ENCODE measurements around the gene RAB3IL1.
"Not testable (repeated sequence)": the region's sequence is repeated elsewhere in the genome, so short reads cannot be mapped to it uniquely, and the experiment has no call there.

The RAB3IL1 gene

DNA sequence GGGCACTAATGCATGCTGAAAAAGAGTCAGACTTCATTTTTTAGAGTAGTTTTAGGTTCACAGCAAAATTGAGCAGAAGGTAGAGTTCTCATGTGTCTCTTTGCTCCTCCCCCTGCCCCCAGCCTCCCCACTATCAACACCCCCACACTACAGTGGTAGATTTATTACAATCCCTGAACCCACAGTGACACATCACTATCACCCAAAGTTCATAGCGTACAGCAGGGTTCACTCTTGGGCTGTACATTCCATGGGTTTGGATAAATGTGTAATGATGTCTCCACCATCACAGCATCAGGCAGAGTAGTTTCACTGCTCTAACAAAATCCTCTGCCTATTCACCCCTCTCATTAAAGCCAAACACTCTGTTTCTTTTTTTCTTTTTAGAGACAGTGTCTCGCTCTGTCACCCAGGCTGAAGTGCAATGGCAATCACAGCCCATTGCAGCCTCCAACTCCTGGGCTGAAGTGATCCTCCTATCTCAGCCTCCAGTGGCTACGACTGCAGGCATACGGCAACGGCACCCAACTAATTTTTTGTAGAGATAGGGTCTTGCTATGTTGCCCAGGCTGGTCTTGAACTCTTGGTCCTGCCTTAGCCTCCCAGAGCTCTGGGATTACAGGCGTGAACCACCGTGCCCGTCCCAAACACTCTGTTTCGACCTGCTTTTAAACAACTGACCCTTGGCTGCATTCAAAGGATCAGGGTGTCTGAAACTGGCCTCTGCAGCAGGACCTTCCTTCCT is 36.9 kb upstream of the RAB3IL1 start:
- FAIRE-seq (no peak), DNase-seq (ENCODE audit: extremely low spot score, insufficient read length, low read depth) (no peak)

DNA sequence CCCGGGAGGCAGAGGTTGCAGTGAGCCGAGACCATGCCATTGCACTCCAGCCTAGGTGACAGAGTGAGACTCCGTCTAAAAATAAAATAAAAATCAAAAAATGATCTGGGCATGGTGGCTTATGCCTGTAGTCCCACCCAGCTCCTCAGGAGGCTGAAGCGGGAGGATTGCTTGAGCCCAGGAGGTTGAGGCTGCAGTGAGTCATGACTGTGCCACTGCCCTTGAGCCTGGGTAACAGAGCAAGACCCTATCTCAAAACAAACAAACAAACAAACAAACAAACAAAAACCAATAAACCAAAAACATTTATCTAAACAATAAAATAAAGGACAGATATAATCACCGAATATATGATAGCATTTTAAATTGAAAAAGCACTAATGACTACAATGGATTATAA is 36.3 kb upstream of the RAB3IL1 start:
- not testable (repeated sequence) for DNase-seq (ENCODE audit: extremely low spot score, insufficient read length, low read depth); FAIRE-seq

DNA sequence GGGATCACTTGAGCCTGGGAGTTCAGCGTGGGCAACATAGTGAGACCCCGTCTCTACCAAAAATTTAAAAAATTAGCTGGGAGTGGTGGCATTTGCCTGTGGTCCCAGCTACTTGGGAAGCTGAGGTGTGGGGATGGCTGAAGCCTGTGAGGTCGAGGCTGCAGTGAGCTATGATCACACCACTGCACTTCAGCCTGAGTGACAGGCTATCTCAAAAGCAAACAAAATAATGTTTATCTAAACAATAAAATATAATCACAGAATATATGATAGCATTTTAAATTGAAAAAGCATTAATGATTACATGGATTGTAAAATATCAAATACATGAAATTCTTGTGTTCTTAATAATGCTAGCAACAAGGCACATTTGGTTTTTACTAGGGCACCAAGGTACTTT is 35.5 kb upstream of the RAB3IL1 start:
- FAIRE-seq (no peak), DNase-seq (ENCODE audit: extremely low spot score, insufficient read length, low read depth) (no peak)

DNA sequence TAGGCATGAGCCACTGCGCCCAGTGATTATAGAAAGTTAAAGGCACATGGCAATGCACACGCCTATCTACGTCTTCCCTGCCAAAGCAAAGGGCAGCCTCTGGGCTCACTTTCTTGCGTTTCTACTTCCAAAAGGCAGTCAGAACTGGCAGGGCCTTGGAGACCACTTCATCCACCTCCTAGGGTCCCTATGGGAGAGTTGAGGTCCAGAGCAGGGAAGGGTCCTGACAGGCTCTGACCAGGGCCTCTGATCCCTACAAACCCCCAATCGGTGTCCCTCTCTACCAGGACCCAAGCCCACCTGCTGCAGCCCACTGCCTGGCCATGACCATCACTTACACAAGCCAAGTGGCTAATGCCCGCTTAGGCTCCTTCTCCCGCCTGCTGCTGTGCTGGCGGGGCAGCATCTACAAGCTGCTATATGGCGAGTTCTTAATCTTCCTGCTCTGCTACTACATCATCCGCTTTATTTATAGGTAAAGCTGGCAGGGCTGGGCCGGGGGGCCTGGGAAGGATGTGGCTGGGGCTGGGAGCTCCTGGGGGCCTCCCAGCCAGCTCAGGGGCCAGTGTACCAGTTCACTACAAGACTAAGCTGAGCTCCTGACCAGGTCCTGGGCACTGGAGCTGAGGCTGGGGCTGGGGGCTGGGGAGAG is 34.2 kb upstream of the RAB3IL1 start:
- FAIRE-seq, result no peak
- DNase-seq (ENCODE audit: extremely low spot score, insufficient read length, low read depth), result no peak

DNA sequence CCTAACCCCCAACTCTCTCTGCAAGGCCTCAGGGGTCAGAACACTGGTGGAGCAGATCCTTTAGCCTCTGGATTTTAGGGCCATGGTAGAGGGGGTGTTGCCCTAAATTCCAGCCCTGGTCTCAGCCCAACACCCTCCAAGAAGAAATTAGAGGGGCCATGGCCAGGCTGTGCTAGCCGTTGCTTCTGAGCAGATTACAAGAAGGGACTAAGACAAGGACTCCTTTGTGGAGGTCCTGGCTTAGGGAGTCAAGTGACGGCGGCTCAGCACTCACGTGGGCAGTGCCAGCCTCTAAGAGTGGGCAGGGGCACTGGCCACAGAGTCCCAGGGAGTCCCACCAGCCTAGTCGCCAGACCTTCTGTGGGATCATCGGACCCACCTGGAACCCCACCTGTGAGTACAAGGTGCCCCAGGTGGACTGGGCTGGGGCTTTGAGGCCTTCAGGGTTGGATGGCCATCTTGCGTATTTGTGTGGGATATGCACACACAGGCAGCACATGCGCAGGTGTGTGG is 32.7 kb upstream of the RAB3IL1 start, which contains the start of gene BEST1:
BEST1 (plus strand) TSS at position 317 of the 513 bp plus-strand sequence. CDS start 1,456 bp downstream, outside the sequence.
- FAIRE-seq (no peak), DNase-seq (ENCODE audit: extremely low spot score, insufficient read length, low read depth) (no peak)

DNA sequence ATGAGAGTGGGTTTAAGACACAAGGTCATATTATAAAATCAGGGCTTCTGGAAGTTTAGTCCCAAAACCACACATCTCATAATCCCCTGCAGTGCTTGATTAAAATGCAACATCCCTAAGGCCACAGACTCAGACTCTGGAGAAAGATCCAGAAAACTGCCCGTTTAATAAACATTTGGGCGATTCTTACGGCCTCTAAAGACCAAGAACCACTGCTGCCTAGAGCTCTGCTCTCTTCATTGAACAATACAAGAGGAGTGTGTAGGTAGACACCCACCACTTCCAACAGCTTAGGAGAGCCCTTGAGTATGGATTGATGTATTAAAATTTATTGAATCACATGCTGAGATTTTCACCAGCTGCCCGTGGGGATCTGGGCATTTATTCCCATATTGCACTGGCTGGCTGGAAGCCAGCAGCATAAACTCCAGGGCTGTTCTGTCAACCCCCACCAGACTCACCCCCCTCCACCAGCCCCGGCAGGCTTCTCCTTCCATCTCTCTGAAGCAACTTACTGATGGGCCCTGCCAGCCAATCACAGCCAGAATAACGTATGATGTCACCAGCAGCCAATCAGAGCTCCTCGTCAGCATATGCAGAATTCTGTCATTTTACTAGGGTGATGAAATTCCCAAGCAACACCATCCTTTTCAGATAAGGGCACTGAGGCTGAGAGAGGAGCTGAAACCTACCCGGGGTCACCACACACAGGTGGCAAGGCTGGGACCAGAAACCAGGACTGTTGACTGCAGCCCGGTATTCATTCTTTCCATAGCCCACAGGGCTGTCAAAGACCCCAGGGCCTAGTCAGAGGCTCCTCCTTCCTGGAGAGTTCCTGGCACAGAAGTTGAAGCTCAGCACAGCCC is 32.0 kb upstream of the RAB3IL1 start:
- FAIRE-seq (no peak), DNase-seq (ENCODE audit: extremely low spot score, insufficient read length, low read depth) (no peak)

DNA sequence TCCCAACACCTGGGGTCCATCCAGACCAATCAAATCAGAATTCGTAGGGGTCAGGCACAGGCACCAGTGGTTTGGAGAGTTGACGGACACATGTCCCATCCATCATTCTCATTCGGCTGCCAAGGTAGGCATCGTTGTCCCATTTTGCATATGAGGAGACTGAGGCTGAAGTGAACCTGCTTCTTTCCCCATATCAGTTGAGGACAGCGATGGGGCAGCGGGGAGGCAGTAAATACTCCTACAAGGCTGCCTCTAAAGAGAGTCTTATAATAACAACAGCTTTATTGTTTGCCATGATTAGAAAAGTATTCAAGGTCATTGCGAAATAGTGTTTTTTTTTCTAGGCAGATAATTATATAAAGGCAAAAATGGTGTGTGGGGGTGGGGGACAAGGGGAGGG is 31.1 kb upstream of the RAB3IL1 start:
- DNase-seq (ENCODE audit: extremely low spot score, insufficient read length, low read depth) (no peak), FAIRE-seq (no peak)

DNA sequence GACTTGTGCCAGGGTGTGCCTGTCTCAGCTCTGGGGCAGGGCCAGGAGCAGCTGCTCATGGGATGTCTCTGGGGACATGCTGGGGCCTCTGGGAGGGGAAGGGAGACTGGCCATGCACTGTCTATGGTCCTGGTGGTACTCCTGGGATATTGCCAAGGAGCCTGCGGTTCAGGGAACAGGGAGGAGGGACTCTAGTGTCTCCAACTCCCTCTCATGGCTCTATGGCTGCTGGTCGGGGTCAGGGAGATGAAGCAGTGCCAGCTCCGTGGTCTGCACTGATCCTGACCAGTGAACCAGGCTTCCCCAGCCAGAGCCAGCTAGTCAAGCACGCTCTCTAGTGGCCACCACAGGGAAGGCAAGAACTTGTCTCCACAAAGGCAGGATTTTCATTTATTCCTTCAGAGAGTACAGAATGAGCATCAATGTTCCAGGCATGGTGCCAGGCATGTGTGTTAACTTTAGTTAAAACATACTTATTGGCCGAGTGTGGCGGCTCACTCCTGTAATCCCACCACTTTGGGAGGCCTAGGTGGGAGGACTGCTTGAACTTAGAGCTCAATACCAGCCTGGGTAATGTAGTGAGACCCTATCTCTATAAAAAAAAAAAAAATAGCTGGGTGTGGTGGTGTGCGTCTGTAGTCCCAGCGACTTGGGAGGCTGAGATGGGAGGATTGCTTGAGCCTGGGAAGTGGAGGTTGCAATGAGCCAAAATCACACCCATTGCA is 30.3 kb upstream of the RAB3IL1 start:
- DNase-seq (ENCODE audit: extremely low spot score, insufficient read length, low read depth) (peak; percentile 72), FAIRE-seq (peak; percentile 72)

DNA sequence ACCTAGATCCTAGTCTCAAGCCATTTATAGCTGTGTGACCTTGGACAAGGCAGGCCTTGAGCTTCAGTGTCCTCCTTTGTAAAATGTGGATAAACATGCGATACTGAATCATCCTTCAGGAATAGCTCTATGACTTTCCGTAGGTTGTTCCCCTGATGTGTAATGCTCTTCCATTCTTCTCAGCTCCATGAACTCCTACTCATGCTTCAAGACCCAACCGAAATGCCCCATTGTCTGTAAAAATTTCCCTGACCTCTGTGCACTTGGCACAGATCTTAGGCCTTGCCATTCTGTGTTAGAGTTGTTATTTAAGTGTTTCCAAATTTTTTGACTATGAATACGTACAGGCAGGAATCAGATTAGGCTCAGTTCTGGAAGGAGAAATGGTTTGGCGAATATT is 29.5 kb upstream of the RAB3IL1 start:
- no peak for FAIRE-seq
- DNase-seq (ENCODE audit: extremely low spot score, insufficient read length, low read depth), result no peak

DNA sequence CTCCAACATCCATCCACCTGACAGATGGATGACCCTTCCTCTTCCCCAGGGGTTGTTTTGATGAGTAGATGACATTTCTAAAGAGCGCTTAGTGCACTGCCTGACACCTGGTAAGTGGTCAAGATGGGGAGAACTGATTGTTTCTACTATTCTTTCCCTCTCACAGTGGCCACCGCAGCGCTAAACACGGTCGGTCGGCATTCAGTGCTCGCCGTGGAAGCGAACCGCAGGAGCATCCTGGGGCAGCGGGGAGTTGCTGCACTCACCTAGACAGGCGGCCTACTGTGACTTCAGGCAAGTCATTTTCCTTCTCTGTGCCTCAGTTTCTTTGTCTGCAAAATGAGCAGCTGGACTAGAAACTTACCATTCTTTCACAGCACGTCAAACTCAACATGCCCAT is 27.8 kb upstream of the RAB3IL1 start:
- DNase-seq (ENCODE audit: extremely low spot score, insufficient read length, low read depth) (no peak), FAIRE-seq (no peak)

DNA sequence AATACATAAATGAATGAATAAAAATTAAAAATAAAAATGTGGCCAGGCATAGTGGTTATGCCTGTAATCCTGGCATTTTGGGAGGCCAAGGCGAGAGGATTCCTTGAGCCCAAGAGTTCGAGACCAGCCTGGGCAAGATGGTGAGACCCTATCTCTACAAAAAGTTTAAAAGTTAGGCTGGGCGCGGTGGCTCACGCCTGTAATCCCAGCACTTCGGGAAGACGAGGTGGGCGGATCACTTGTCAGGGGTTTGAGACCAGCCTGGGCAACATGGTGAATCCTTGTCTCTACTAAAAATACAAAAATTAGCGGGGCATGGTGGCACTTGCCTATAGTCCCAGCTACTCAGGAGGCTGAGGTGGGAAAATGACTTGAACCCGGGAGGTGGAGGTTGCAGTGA is 23.1 kb upstream of the RAB3IL1 start:
- DNase-seq (ENCODE audit: extremely low spot score, insufficient read length, low read depth) (no peak), FAIRE-seq (no peak)

DNA sequence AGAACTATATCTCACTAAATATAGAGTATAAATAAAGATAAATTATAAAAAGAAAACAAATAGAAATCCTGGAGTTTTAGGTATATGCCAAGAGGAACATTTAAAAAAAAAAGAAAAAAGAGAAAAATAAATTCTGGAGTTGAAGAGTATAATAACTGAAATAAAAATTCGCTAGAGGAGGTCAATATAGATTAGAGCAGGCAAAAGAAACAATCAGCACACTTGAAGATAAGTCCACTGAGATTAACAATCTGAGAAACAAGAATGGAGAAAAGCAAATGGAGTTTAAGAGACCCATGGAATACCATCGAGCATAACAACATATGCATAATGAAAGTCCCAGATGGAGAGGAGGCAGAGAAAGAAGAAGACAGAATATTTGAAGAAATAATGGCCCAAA is 18.5 kb upstream of the RAB3IL1 start:
- DNase-seq (ENCODE audit: extremely low spot score, insufficient read length, low read depth) (no peak), FAIRE-seq (no peak)

DNA sequence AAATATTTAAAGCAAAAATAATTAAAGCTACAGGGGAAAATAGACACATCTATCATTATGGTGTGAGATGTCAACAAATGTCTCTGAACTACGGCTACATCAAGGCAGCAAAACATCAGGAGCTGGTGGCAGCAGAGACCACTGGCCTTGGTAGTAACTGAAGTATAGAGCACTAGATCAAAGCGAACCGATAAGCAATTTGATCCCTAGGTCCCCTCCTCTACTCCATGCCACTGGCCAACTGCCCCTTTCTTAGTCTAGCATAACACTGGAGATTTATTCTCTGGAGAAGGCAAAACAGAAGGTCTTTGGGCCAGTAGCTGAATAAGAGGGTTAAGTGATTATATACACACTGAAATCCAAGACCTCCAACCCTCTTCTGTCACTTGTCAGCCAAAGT is 13.6 kb upstream of the RAB3IL1 start:
- FAIRE-seq (no peak), DNase-seq (ENCODE audit: extremely low spot score, insufficient read length, low read depth) (no peak)

DNA sequence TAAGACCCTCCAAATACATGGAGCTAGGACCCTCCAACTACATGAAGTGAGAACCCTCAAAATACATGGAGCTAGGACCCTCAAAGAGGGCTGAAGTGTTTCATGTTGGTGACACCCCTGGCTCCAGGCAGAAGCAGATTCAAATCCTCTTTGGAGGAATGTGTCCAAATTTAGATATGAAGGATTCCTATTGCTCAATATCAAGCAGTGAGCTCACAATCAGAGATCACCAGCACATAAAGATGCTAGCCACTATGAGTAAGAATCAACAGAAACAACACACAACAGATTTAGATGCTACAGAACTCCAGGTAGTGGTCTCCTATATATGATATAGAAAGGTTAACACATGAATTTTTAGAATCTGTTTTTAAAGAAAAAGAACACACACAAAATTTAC is 11.2 kb upstream of the RAB3IL1 start:
- DNase-seq (ENCODE audit: extremely low spot score, insufficient read length, low read depth) (no peak), FAIRE-seq (no peak)

DNA sequence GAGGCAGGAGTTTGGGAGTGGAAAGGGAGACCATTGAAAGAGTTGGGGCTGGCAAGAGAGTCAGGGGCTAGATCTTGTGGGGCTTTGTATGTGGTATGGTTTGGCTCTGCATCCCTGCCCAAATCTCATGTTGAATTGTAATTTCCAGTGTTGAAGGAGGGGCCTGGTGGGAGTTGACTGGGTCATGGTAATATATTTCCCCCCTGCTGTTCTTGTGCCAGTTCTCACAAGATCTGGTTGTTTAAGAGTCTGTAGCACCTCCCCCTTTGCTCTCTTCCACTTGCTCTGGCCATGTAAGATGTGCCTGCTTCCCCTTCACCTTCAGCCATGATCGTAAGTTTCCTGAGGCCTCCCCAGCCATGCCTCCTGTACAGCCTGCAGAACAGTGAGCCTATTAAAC is 10.1 kb upstream of the RAB3IL1 start:
- DNase-seq (ENCODE audit: extremely low spot score, insufficient read length, low read depth) (no peak), FAIRE-seq (no peak)

DNA sequence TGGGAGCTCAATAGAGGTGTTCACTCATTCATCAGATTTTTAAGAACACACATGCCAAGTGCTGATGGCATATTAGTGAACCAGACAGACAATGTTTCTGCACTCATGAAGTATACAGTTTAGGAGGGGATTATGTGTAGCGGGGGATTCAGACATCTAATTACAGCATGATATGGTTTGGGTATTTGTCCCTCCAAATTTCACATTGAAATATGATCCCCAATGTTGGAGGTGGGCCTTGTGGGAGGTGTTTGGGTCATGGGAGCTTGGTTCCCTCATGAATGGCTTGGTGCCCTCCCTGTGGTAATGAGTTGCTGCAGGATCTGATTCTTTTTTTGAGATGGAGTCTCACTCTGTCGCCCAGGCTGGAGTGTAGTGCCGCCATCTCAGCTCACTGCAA is 8.9 kb upstream of the RAB3IL1 start:
- FAIRE-seq, result no peak
- DNase-seq (ENCODE audit: extremely low spot score, insufficient read length, low read depth), result no peak

DNA sequence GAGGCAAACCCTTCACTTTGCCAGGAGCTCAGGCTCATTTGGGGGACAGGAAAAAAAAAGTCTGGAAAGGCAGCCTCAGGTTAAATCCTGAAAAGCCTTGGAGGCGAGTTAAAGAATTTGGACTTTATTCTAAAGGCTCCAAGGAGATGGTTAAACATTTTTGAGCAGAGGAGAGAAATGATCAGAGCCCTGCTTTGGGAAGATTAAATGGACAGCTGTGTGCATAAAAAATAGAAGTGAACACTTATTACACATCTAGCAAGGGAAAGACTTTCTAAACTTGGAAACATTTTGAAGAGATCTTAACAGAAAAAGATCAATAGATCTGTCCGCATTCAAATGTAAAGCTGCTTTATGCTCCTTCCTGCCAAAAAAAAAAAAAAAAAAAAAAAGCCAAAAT is 8.4 kb upstream of the RAB3IL1 start:
- no peak for FAIRE-seq

DNA sequence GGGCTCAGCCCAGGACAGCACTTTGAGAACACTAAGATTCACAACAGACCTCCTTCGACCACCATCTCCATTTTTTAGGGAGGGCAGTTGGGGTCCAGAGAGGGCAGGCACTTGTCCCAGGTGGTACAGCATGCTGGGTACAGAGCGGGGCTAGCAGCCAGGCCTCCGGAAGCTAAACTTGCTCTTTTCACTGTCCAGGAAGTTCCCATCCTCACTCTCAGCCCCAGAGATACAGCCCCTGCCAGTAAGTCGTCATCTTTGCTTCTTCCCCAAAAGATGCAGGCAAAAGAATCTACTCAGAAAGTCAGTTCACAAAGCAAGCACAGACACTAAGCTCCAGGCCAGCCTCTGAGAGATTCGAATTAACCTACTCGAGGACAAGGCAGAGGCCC is 6.7 kb upstream of the RAB3IL1 start:
- DNase-seq (ENCODE audit: extremely low spot score, insufficient read length, low read depth), result no peak
- FAIRE-seq, result no peak

More for the DNA sequence above, 8.4 kb upstream of the RAB3IL1 start:
- no peak for DNase-seq (ENCODE audit: extremely low spot score, insufficient read length, low read depth)

DNA sequence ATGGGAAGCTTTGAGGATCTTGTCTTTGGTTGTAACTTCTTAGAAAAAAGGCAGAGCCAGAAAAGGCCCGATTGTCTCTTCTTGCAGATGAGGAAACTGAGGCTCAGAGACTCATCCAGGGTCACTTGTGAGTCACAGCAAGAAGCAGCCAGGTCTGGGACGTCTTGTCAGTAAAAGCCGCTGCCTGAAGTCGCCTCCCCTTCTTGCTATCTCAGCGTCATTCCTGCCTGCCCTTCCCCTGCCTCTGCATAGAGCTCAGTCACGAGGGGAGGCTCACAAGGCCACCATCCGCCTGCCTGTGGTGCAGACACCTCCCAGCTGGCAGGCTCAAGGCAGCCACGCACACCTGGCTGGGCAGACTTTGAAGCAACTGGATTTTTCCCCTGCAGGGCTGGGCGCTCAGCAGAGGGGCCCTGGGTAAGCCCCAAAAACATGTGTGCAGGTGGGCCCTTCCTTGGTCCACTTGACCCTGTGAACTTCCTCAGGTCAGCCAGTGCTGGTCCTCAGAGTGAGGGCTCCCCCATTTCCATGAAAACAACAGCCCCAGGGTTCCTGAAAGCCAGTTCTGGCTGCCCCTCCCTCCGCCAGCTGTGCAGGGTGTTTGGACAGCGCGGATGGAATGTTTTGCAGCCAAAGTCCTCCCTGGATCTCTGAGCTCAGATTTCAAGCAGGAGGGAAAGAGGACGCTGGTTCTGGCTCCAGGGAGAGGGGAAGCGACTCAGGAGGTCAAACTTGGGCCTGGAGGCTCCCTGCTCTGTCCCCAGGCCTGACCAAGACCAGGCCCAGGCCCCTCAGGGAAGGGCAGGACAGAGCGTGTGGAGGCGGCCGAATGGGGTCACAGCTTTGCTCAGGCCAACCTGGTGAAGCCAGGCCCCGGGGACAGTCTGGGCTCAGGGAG is 6.0 kb upstream of the RAB3IL1 start:
- no peak for FAIRE-seq
- no peak for DNase-seq (ENCODE audit: extremely low spot score, insufficient read length, low read depth)
